Adrenal gland (tissue), 5 donors: ENCODE results near the gene B4GAT1.
"Not testable (repeated sequence)": the region's sequence is repeated elsewhere in the genome, so short reads cannot be mapped to it uniquely, and the experiment has no call there.

ENCODE experiments used
- CTCF ChIP-seq, 6 experiments: fragments of 450-650 bp in 4 of 6; fragments of 200-600 bp in 2 of 6; sonication (generic) in 1 of 6; IDR thresholded peaks; 1 replicate in 5 of 6; 2 replicates in 1 of 6; pipeline versions ENCODE4 v1.5.1 to v1.8.0; 2016 to 2021; ENCODE audit warnings: antibody characterized with exemption in 6 of 6, mild to moderate bottlenecking in 2 of 6, moderate library complexity in 1 of 6
- POLR2A ChIP-seq, 2 donors: fragments of 450-650 bp; IDR thresholded peaks; one replicate each; pipeline ENCODE4 v1.6.1; 2017; ENCODE audit warnings: antibody characterized with exemption in 2 of 2, mild to moderate bottlenecking in 2 of 2, moderate library complexity in 1 of 2
- donor health status: DM: no; HTN: no; CAD: no.

GRCh38 chr11:66320289-66320688 is 27.1 kb downstream of the B4GAT1 start:
- TF ChIP-seq CTCF, POLR2A (IDR thresholded peaks at IDR 0.05): not testable (repeated sequence)
